NCI-H2107 (cell line): ENCODE results near the gene HSFX1.
"Not testable (repeated sequence)": the region's sequence is repeated elsewhere in the genome, so short reads cannot be mapped to it uniquely, and the experiment has no call there.

ENCODE experiments used
- DNase-seq: peaks from one replicate; lab custom pipeline; 2025; lab: John Stamatoyannopoulos, UW

The HSFX1 gene, protein sequence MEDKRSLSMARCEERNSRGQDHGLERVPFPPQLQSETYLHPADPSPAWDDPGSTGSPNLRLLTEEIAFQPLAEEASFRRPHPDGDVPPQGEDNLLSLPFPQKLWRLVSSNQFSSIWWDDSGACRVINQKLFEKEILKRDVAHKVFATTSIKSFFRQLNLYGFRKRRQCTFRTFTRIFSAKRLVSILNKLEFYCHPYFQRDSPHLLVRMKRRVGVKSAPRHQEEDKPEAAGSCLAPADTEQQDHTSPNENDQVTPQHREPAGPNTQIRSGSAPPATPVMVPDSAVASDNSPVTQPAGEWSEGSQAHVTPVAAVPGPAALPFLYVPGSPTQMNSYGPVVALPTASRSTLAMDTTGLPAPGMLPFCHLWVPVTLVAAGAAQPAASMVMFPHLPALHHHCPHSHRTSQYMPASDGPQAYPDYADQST

DNA sequence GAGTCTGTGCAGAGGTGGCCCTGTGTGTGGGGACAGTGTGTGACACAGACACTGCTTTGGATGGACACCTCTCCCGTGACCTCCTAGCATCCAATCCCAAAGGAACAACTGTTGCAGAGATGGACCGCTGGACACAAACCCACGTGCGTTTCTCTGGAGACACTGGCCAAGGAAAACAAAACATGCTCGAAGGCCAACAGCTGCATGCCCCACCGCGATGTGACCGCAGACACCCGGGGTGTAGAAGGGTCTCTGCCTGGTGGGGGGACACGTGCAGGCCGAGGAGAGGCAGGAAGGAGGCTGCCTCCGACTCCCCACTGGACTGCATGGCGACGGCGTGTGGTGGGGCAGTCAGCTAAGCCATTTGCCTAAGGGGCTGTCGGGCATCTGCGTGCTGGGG lies at the start of gene HSFX1:
HSFX1 (plus strand) TSS at position 301 of the 400 bp plus-strand sequence. CDS start 614 bp downstream, outside the sequence.
- not testable (repeated sequence) for DNase-seq

DNA sequence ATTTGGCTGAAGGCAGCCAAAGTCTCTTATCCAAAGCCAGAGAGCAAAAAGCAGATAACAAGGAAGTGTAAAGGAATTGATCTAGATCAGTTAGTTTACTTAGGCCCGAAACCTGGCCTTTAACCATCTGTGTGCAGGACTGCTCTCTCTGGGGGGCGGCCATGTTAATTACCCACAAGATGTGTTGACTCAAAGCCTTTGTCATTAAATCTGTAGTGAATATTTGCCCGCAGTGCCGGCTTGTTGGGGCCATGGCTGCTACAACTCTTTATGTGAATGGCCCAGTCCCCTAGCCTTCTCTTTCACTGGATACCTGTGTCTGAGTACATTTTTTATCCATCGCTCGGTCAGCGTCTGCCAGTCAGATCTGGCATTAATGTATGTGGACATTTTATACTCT lies 46.6 kb upstream of the HSFX1 start:
- DNase-seq, result not testable (repeated sequence)

DNA sequence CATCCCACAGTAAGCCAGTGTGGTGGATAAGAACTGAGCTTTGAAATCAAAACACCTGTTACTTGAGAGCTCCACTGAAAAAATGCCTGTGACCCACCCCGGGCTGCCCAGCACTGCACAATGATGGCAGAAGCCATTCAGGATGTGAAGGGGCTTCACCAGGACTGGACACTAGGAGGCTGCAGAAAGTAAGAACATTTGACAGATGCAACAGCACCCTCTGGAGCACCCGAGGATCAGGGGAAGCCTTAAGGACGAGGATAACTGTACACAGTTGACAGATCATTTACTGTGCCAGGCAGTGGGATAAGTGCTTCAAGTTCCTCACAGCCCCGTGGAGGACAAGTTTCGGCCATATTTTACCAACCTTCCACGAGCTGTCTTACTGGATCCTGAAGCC lies 31.6 kb upstream of the HSFX1 start:
- not testable (repeated sequence) for DNase-seq

DNA sequence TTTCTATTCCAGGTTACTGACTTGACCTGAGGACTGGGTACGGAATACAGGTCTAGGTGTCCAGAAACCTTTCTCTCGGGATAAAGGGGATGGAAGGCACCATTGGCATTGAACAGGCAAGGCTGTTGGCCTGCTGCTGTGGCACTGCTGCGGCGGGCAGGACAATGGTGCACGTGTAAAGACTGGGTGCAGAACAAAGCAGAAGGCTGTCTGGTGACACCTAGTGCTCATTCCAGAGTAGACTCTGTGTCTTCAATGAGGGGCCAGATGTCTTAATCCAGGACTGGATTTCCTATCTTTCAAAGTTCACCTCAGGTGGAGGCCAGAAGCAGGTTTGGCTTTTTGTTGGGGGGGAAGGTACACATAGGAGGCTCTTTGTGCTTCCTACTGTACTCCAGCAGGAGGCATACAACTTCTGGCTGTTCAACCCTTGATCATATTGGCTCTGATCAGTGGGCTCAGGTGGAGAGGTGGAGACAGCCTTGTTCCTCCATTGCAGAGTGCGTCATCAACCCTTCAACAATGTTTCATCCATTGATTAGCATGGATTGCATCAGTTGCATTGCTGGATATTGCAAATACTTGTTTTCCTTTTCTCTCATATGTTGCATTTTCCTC lies 27.4 kb upstream of the HSFX1 start:
- DNase-seq, result not testable (repeated sequence)

DNA sequence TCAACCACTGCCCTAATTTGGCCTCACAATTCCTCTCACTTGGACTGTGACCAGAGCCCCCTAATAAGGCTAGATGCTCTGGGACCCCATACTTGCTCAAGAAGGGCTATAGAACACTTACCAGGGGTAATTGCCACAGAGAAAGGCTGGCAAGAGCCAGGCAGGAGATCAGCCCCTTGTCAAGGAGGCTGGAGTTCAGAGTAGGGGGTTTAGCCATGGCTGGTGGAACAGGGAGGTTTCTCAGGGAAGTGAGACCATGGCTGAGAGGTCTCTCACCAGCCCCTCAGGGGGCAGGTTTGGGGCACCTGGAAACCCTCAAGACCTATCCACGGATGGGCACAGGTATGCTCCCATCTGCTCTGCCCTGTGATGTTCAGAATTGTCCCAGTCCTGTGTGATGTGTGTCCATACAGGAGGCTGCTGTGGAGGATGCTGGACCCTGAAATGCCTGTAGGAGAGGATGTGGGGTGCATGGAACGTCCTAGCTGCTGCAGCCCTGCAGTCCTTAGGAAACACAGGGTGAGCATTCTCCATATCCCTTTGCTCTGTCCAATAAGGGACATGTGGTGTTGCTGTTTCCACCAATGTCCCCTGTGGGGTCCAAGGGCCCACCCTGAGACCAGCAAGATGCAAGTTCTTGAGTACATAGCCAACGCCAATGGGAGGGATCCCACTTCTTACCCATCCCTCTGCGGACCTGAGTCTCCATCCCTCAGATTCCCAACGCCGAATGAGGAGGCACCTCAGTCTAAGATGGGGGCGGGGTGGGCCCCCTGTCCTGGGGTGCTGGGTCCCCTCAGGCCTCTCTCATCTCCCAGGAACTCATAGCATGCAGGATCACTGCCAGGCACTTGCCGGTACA lies 16.4 kb upstream of the HSFX1 start:
- DNase-seq, result no peak

DNA sequence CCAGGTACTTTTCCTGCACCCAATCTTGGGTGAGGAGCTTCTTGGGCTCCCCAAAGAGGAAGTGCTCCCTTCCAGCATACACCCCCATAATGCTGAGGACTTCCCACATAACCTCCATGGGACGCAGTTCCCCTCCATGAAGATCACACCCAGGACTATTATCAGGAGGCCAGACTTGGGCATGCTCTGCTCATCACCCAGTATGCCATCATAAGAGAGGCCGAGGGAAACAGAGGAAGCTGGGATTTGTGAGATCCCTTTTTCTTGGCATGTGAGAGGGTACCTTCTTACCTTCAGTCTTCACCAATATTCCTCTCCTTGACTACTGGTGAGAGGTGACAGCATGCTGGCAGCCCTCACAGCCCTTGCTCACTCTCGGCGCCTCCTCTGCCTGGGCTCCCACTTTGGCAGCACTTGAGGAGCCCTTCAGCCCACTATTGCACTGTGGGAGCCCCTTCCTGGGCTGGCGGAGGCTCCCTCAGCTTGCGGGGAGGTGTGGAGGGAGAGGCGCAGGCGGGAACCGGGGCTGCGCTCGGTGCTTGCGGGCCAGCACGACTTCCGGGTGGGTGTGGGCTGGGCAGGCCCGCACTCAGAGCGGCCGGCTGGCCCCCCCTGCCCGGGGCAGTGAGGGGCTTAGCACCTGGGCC lies 15.7 kb upstream of the HSFX1 start:
- no peak for DNase-seq

DNA sequence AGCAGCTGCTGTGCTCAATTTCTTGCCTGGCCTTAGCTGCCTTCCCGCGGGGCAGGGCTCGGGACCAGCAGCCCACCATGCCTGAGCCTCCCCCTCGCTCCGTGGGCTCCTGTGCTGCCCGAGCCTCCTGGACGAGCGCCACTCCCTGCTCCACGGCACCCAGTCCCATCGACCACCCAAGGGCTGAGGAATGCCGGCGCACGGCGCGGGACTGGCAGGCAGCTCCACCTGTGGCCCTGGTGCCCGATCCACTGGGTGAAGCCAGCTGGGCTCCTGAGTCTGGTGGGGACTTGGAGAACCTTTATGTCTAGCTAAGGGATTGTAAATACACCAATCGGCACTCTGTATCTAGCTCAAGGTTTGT lies 15.2 kb upstream of the HSFX1 start:
- DNase-seq, result not testable (repeated sequence)

DNA sequence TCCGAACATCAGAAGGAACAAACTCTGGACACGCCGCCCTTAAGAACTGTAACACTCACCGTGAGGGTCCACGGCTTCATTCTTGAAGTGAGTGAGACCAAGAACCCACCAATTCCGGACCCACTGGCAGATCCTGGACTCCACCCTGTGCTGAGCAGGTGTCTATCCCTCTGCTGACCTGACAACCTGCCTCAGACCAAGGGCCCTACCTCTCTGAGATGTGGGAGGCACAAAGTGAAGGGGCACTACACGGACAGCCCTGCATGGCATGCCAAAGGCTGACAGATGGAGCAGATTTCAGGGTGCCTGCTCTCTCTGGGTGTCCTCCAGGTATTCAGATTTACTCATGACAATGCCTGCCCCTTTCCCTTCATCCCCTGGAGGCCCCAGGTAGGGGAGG lies 14.0 kb upstream of the HSFX1 start:
- DNase-seq, result no peak

DNA sequence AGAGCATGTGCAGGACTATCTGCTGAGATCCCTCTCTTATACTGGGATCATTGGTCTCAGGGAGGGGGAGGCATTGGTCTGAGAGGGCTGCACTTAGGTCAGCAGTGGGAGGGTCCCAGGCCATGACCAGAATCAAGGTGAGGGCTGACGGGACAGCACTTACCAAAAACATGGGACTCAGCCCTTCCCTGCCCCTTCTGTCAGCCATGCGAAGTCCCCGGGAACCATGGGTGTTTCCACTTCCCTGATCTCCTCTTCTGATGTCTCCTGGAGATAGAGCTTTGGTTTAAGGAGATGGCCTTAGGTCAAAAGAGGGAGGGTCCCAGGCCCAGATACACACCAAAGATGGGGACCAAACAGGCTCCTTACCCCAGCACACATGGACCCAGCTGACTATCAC lies 12.9 kb upstream of the HSFX1 start:
- no peak for DNase-seq

DNA sequence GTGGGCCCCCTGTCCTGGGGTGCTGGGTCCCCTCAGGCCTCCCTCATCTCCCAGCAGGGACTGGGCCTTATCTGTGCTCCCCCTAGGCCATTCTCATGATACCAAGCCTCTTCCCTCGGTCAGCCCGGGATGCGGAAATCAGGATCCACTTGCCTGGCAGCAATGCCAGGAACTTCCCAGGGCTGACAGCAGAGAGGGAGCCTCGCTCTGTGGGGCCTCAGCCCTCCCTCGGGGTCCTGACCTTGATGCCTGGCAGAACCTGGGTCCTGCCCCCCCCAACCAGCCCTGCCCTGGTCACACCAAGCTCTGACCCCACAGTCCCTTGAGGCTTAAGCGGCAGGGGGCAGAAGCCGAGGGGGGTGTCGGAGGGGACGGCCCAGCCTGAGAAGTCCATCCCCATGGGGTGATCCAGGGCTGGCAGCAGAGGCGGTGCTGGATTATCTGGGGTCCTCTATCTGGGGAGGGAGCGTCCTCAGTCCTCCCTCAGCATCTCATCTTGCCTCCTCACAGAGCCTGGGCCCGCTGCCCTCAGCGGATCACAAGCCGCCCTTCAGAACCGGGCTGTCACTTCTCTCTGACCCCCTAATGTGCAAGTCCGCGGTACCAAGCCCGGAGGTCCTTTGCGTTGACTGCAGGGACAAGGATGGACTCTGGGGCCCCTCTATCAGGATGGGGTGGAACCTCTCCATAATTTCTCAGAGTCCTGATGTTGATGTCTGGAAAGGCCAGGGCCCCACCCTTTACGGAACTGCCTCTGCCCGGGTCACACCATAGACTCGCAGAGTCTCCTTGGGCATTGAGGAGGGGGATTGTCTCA lies 11.8 kb upstream of the HSFX1 start:
- DNase-seq, result not testable (repeated sequence)

DNA sequence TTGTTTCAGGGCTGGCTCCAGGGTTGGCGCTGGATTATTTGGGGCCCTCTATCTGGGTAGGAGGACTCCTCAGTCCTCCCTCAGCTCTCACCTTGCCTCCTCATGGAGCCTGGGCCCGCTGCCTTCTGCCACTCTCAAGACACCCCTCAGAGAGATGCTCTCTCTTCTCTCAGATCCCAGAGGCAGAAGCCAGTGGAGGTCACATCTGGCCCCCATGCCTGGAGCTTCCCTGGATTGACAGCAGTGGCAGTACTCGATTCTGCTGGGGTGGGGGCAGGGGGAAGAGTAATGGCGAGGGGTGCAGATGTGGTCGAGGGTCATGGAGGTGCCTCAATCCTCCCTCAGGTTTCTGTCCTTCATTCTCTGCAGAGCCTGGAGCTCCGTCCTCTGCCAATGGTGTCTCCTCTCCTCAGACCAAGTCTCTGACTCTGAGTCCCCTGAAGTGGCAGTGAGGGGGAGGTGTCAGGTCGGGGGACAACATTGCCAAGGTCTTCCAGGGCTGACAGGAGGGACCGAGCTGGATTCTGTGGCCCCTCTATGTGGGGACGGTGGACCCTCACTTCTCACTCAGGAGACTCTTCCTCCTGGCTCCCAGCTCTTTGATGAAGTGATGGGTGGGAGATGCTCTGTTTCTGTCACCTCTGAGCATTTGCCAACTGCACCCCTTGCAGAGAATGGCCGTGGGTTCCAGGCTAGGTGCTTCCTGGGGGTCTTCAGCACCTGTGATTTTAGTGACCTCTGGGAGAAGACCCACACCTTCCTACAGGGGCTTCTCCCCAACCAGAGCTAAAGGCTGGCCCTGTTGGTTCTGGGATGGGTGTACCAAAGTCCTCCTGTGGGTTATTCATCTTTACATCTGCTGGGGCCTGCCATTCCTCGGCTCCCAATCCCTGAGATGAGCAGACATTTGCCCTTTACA lies 10.9 kb upstream of the HSFX1 start:
- no peak for DNase-seq

DNA sequence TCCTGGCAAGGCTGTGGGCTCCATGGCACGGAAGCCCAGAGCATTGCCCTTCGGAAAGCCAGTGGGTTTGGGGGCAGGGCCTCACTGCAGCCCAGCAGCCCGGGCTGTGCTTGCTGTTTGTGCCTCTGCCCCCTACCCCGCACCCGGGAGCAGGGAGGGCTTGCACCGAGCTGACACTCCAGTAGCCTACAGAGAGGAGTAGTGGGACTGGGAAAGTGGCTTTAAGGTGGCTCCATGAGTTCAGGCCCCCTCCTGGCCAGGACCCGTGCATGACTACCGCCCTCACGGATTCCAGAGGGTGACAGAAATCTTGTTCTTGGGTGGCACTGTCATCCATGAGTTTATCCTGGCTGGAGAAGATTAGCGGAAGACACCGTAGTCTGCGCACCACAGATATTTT lies 3.5 kb upstream of the HSFX1 start:
- not testable (repeated sequence) for DNase-seq

DNA sequence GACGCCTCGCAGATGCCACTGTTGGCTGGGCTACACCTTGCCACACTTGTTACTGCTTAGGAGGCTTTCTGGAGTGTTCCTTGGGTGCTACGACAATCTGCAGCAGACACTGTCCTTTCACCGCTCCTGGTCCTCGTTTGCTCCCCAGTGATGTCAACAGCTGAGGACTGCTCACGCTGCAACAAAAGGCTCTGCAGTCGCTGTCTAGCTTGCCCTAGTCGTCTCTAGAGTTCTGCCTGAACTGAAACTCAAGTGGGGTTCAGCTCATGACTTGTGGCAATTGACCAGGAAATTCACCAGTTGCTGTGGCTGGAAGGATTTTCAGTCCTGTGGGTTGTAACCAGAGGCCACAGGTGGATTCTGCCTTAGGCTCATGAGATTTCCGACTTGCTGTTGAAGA lies 842 bp upstream of the HSFX1 start:
- DNase-seq, result not testable (repeated sequence)

DNA sequence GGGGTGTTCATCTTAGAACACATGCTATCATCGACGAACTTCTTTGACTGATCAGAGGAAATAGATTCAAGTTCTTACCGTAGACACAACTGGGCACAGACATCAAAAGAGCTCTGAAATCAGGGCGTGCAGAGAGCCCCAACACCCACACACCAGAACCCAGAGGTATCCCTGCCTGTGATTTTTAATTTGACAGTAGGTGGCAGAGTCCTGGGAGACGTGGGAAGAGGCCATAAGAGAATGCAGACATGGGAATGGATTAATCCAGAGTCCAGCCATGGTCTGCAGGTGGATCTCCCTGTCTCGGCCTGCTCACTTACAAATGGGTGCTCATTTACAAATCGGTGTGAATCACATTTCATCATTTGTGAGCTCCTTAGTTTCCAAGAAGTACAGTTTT lies 4.1 kb downstream of the HSFX1 start:
- not testable (repeated sequence) for DNase-seq

DNA sequence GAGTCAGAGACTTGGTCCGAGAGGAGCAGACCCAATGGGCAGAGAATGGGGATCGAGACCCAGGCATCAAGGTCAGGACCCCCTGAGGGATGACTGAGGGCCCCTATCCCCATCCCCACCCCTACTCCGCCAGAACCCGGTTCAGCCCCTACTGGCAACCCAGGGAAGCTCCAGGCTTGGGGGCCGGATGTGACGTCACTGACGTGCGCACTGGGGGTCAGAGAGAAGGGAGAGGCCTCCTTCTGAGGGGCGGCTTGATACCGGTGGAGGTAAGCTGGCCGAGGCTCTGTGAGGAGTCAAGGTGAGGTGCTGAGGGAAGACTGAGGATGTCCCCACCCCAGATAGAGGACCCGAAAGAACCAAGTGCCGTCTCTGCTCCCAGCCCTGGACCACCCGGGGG lies 7.9 kb downstream of the HSFX1 start, which contains the start of gene MAGEA9:
MAGEA9 (plus strand) TSS at position 204 of the 400 bp plus-strand sequence. CDS start 4,281 bp downstream, outside the sequence.
- DNase-seq, result not testable (repeated sequence)

DNA sequence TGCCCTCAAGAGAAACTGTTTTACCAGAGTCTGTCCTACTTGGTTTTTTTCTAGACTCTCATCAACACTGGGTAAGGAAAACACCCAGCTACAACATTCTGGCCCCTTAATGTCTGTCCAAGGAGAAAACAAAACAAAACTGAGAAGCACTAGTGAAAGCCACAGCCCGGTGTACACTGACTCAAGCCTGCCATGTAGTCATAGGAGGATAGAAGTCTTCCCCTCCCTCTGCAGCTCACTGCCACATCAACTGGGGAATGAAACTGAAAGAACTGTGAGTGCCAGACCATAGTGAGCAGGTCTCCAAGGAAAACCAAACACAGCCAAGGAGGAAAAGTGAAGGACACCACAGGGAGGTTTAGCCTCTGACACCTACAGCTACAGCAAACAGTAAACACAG lies 21.7 kb downstream of the HSFX1 start:
- DNase-seq, result not testable (repeated sequence)

DNA sequence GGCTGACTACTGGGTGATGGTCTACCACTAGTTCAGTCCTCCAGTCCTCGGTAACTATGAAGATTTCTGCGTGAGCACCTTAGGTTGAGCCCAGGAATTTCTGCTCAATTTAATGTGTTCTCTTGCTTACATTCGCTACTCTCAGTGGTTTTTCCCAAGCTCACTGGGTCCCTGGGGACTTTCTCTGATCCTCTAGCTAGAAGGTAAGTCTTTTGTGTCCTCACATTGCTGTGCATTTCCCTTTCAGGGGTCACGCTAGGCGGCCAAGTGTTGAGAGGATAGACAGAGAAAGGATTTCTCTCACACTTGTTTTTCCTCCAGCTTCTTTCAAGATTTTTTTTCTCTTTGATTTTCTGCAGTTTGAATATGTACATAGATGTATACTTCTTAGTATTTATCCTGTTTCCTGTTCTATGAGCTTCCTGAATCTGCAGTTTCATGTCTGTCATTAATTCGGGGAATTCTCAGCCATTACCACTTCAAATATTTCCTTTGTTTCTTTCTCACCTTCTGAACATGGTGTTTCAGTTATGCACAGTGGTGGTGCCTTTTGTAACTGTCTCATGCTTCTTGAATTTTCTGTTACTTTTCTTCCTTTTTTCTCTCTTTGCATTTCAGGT lies 25.3 kb downstream of the HSFX1 start:
- DNase-seq, result no peak

DNA sequence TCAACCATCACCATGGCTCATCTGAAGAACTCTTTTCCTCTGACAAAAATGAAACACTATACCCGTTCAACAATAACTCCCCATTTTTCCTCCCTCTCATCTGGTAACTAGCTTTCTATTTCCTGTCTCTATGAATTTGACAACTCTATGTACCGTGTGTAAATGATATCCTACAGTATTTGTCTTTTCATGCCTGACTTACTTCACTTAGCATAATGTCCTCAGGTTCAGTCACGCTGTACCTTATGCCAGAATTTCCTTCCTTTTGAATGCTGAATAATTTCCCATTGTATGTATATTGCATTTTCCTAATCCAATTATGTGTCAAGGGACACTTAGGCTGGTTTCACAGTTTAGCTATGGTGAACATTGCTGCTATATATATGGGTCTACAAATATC lies 26.1 kb downstream of the HSFX1 start:
- peak; percentile 12 for DNase-seq

DNA sequence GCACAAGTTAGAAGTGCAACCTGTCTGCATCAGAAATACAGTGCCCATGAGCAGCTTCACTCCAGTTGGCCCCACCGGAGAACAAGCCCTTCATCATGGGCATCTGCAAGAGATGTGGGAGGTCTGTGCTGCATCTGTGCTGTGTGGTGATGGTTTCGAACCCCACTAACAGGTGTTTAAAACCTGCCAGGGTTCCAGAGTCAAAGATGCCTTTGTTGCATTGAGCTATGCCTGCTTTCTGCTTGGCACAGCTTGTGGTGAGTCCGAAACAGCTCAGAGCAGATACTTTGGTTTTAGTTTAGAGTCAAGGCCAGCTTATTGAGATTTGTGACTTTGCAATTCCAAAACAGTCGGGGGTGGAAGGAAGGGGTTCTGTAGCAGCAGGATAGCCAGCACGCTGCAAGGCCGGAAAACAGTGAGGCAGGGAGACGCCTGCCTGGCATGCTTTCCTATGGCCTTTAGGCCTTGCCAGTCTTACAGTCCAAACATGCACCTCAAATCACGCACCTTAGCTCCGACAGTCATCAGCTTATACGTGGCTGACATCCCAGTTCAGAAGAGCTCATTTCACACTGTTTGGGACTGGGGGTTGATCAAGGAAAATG lies 29.7 kb downstream of the HSFX1 start:
- DNase-seq, result no peak
